Measurements from ENCODE around the gene SUPT4H1. TPM values are rescaled to one million over a fixed set of nuclear protein-coding genes. Genes with fewer than 3 reads are reported as not detected.

The SUPT4H1 gene
- total and polyA plus RNA-seq, 9 of the 15 experiments (the other 6 are each of a cell fraction or from before 2014, with no cell fraction given): 62.1 to 320 (median 117) TPM

- TF ChIP-seq, protein P1, sequence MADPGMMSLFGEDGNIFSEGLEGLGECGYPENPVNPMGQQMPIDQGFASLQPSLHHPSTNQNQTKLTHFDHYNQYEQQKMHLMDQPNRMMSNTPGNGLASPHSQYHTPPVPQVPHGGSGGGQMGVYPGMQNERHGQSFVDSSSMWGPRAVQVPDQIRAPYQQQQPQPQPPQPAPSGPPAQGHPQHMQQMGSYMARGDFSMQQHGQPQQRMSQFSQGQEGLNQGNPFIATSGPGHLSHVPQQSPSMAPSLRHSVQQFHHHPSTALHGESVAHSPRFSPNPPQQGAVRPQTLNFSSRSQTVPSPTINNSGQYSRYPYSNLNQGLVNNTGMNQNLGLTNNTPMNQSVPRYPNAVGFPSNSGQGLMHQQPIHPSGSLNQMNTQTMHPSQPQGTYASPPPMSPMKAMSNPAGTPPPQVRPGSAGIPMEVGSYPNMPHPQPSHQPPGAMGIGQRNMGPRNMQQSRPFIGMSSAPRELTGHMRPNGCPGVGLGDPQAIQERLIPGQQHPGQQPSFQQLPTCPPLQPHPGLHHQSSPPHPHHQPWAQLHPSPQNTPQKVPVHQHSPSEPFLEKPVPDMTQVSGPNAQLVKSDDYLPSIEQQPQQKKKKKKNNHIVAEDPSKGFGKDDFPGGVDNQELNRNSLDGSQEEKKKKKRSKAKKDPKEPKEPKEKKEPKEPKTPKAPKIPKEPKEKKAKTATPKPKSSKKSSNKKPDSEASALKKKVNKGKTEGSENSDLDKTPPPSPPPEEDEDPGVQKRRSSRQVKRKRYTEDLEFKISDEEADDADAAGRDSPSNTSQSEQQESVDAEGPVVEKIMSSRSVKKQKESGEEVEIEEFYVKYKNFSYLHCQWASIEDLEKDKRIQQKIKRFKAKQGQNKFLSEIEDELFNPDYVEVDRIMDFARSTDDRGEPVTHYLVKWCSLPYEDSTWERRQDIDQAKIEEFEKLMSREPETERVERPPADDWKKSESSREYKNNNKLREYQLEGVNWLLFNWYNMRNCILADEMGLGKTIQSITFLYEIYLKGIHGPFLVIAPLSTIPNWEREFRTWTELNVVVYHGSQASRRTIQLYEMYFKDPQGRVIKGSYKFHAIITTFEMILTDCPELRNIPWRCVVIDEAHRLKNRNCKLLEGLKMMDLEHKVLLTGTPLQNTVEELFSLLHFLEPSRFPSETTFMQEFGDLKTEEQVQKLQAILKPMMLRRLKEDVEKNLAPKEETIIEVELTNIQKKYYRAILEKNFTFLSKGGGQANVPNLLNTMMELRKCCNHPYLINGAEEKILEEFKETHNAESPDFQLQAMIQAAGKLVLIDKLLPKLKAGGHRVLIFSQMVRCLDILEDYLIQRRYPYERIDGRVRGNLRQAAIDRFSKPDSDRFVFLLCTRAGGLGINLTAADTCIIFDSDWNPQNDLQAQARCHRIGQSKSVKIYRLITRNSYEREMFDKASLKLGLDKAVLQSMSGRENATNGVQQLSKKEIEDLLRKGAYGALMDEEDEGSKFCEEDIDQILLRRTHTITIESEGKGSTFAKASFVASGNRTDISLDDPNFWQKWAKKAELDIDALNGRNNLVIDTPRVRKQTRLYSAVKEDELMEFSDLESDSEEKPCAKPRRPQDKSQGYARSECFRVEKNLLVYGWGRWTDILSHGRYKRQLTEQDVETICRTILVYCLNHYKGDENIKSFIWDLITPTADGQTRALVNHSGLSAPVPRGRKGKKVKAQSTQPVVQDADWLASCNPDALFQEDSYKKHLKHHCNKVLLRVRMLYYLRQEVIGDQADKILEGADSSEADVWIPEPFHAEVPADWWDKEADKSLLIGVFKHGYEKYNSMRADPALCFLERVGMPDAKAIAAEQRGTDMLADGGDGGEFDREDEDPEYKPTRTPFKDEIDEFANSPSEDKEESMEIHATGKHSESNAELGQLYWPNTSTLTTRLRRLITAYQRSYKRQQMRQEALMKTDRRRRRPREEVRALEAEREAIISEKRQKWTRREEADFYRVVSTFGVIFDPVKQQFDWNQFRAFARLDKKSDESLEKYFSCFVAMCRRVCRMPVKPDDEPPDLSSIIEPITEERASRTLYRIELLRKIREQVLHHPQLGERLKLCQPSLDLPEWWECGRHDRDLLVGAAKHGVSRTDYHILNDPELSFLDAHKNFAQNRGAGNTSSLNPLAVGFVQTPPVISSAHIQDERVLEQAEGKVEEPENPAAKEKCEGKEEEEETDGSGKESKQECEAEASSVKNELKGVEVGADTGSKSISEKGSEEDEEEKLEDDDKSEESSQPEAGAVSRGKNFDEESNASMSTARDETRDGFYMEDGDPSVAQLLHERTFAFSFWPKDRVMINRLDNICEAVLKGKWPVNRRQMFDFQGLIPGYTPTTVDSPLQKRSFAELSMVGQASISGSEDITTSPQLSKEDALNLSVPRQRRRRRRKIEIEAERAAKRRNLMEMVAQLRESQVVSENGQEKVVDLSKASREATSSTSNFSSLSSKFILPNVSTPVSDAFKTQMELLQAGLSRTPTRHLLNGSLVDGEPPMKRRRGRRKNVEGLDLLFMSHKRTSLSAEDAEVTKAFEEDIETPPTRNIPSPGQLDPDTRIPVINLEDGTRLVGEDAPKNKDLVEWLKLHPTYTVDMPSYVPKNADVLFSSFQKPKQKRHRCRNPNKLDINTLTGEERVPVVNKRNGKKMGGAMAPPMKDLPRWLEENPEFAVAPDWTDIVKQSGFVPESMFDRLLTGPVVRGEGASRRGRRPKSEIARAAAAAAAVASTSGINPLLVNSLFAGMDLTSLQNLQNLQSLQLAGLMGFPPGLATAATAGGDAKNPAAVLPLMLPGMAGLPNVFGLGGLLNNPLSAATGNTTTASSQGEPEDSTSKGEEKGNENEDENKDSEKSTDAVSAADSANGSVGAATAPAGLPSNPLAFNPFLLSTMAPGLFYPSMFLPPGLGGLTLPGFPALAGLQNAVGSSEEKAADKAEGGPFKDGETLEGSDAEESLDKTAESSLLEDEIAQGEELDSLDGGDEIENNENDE (IDR thresholded peaks at IDR 0.05; ENCODE audit: low read depth, low read length): no peak
- no peak for TF ChIP-seq TARDBP (IDR thresholded peaks at IDR 0.05)
- TF ChIP-seq PHF21A (IDR thresholded peaks at IDR 0.05; ENCODE audit: borderline replicate concordance, low read depth): no peak
- TF ChIP-seq ZNF311 (CRISPR knock-in tag; IDR thresholded peaks at IDR 0.05): no peak
- 0 out of 2 replicates have a peak, but pooled peaks have one; percentile 61 for TF ChIP-seq MAX (CRISPR knock-in tag; IDR thresholded peaks at IDR 0.05)
- TF ChIP-seq ZBTB7A (IDR thresholded peaks at IDR 0.05; ENCODE audit: borderline replicate concordance, control insufficient read depth, low read depth, low read length): 0 out of 2 replicates have a peak, but pooled peaks have one; percentile 26
- TF ChIP-seq KAT7 (CRISPR knock-in tag; IDR thresholded peaks at IDR 0.05; ENCODE audit: borderline replicate concordance): 0 out of 2 replicates have a peak, but pooled peaks have one; percentile 27
- TF ChIP-seq ZBTB33 (CRISPR knock-in tag; IDR thresholded peaks at IDR 0.05): peak; percentile 98
- no peak for TF ChIP-seq PHF8 (IDR thresholded peaks at IDR 0.05; ENCODE audit: borderline replicate concordance, low read length)
- TF ChIP-seq SNRNP70 (optimal IDR thresholded peaks at IDR 0.05; ENCODE audit: low read depth, low read length): no peak
- no peak for TF ChIP-seq CXXC5 (CRISPR knock-in tag; IDR thresholded peaks at IDR 0.05)
- no peak for TF ChIP-seq DPF2 (IDR thresholded peaks at IDR 0.05)
- no peak for TF ChIP-seq HDAC1 (IDR thresholded peaks at IDR 0.05)
- TF ChIP-seq ILK (tag; IDR thresholded peaks at IDR 0.05; ENCODE audit: borderline replicate concordance, low read depth): no peak
Measured at GRCh38 chr17:58324409-58325288, 27.4 kb downstream of the SUPT4H1 start (continued).
